Hypothalamus (tissue), 51 donors: ENCODE results near the gene ARHGEF35.
"Not testable (repeated sequence)": the region's sequence is repeated elsewhere in the genome, so short reads cannot be mapped to it uniquely, and the experiment has no call there.

ENCODE experiments used
- DNase-seq, 51 donors: peaks; one replicate each; lab custom pipeline; 2025; lab: John Stamatoyannopoulos, UW

ARHGEF35 gene

DNA sequence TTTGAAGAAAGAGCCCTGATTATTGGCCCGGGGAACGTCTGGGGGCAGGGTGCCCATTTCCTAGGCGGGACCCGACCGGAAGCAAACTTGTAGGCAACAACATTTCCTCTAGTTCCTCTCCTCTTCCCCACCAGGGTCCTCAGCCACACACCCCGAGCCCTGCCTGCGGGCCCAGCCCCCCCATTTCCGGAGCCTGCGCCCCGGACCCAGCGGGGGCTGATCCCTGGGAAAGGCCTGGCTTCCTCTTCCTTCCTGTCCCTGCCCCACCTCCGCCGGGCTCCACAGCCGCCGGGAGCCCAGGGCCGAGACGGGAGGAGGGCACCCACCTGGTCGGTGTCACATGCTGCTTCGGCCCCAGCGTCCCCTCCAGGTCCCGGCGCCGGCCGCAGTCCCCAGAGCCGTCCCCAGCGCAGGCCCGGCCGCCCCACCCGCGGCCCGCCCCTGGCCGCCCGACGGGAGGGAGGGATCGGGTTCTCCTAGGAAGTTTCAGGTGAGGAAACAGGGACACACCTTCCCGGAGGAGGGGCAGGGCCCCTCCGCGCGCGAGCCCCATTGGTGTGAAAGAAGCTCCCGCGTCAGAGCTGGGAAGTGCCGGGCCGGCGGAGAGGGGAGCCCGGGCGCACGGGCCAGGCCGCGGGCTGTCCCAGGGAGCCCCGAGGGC lies at the start of gene ARHGEF35:
Gene ARHGEF35 (minus strand): TSS at position 622 of the 661 bp plus-strand sequence. CDS start 7,450 bp downstream, outside the sequence.
- DNase-seq: not testable (repeated sequence)

DNA sequence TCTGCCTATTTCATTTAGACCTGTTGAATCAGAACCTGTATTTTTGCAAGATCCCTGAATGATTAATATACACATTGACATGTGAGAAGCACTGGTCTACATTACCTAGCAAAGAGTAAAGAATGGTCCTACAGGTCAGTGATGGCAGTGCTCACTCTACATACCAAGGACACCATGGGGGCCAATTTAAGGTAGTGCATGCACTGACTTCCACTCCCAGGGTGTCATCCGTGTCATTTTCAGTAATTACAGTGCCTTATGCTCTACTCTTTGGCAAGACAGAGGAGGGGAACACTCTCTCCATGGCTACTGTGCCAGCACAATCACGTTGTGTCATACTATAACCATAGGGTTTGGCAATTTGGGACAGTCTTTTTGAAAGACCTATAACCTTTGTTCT lies 49.7 kb upstream of the ARHGEF35 start:
- not testable (repeated sequence) for DNase-seq

DNA sequence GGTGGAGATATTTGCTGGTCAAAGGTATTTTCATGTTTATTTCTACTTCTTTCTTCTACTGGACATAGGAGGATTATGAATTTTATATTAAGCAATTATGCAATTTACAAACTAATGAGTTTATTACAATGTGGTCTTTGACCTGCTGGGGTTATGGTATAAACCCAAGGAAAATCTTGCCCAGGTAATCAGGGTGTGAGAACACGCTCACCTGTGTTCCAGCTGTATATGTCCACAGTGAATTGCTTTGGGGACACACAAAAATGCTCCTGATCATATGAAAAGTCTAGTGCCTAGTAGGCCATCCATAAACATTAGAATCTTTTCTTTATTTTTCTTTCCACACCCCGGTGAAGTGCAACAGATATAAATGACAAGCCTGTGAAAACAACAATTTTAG lies 43.7 kb upstream of the ARHGEF35 start, which contains the start of gene OR2A42:
Gene OR2A42 (minus strand): TSS at position 241 of the 400 bp plus-strand sequence. CDS start 6,762 bp downstream, outside the sequence.
- not testable (repeated sequence) for DNase-seq

DNA sequence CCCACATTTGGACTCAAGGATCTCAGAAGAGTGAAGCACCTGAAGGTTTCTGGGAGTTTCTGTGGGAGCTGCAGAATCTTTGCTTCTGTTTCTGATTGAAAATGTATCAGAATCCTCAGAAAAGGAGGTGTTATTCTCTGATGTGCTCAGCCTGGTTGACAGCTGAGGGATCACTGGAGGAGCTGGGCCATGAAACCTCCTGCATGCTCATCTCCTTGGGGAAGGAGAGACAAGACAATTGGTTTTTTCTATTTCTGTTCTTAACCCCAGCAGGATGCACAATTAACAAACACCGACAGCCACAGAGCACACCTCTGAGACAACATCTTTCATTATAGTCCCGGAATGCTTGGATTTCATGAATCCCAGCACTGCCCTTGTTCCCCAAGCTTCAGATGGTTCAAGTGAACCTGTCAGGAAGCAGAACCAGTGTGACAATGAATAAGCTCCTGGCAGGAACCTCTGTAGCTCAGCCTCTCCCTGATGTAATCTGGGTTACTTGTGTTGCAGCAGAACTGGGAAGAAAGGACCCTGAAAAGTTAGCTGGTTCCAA lies 43.0 kb upstream of the ARHGEF35 start:
- DNase-seq: not testable (repeated sequence)

DNA sequence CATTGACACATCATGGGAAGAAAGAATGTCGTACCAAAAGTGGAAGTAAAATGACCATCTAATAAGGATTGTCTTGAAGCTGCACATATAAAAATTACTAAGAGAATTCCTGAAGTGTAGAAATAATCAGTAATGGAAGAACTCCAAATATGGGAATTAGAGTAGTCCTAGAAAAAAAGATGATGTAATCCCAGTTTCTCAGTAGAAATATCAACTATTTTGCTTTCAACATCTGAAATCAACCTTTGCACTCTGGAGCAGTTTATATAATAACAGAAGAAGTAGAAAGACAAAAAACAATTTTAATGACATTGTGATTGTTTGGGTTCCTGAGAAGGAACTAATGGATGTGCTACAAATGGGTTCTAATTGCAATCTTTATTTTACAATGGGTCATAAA lies 37.4 kb upstream of the ARHGEF35 start:
- DNase-seq: not testable (repeated sequence)

DNA sequence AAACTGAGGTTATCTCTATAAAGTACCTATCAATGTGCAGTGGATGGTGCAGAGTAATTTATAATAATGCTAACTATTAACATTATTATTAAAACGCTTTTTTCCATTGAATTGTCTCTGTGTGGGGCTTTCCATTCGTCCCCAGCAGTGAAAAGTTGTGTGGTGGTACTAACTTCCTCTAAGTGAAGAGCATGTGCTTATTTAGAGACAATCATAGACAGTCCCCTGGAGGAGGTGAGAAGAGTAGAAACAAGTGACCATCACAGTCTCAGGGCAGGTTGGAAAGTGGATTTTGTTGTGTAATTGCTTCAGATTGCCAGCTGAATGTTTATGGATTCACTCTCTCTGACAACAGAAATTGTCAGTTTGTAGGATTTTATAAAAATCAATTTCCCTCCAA lies 35.4 kb upstream of the ARHGEF35 start:
- not testable (repeated sequence) for DNase-seq

DNA sequence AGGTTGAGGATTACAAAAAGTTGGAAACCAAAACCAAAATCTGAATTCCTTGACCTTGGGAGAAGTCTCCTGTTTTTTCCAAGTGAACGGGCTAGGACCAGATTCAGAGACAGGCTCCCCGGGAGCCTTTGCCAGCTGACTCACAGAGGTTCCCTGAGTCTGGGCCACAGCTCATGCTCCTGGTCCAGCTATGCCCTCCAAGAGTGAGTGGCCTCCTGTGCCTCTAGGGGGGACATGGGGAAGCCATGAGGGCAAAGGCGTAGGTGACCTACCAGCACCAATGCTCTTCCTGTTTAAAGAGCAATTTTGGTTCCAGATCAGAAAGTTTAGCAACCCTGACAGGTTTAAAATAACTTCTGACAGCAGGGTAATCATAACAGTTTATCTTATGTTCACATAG lies 33.2 kb upstream of the ARHGEF35 start:
- not testable (repeated sequence) for DNase-seq

DNA sequence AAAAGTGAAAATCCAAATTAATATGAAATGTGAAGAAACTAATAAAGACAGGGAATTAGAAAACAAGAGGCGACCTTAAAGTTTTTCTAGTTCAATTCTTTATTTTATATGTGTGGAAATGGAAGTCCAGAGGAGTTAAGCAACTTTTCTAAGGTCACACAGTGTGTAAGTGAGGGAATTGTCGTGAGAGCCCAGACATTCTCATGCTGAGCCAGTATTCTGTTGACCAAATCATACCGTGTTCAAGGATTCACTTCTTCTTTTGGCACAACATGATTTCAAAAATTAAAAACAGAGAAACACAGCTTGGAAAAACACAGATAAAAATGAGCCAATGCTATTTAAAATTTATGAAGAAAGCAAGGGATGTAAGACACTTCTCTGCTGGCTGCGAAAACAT lies 31.2 kb upstream of the ARHGEF35 start:
- DNase-seq: not testable (repeated sequence)

DNA sequence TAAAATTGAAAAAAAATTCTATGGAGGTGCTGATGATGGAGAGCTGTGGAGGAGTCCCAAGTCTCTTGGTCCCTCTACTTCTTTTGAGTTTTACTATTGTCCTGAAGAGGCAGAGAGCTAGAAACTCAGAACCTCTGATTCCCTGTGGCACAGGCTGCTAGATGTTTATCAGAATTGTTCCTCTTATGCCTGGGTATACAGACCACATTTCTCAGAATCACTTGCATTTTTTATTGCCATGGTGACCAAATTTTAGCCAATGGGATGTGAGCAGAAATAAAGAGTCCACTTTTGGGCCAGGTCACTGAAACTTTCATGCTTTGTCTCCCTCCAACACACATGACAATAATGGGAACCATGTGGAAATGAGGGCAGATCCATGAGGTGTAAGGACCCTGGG lies 28.0 kb upstream of the ARHGEF35 start:
- not testable (repeated sequence) for DNase-seq

DNA sequence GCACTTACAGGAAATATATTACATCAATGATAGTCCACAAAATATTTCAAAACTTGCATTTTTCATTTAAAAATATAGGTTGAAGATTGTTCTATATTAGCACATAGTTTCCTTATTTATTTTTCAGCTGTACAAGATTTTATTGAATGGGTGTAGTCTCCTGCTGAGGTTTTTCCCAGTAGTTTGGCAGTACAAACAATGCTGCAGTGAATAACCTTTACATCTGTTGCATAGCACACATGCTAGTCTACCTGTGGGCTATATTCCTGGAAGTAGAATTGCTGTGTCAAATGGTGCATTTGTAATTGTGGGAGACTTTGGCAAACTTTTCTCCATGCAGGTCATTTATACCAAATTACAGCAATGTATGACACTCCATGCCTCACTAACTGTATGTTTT lies 24.9 kb upstream of the ARHGEF35 start:
- DNase-seq: not testable (repeated sequence)

DNA sequence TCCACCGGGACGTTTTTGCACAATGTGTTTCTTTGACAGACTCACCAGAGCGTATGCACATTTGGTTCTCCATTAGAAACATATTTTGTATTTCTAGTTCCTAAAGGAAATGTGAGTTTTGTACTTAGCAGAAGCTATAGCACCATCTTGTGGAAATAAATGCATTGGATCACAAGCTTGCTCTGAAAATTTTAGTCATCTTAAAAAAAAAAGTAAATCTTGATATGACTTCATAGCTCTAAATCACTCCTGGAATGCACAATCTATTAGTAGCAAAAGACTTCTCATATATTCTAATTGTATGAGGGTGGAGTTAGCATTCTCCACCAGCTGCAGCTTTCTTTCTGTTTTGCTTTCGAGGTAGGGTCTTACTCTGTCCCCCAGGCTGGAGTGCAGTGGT lies 23.5 kb upstream of the ARHGEF35 start:
- DNase-seq: not testable (repeated sequence)

DNA sequence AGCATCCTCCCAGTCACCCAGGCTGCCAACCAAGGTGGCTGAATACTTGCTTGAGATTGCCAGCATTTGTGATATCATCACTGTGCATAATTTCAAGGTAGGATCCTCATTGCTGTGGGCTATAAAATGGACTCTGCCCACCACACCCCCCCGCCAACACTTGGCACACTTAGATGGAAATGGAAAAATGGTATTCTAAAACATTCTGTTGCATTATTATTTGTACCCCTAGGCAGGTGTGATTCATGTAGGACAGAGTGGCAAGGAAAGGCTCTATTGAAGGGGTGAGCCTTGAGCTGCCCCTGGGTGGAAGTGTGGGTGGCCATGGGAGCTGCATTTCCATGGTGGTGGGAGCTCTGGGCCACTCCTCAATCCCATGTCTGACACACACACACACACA lies 22.9 kb upstream of the ARHGEF35 start:
- DNase-seq: not testable (repeated sequence)

DNA sequence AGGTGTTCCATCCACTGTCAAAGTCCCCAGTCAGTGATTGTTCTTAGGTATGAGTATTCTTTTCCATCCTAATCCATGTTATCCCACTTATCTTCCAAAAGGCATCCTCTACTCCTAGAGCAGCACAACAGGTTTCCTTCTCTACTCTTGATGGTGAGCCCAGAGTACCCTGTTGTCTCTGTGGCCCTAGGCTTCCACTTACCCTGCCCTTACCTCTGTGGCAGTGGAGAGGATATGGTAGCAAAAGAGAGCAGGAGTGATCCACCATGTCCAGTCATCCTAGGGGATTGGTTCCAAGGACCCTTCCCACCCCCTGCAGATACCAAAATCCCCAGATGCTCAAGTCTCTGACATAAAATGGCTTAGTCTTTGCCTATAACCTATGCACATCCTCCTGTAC lies 21.6 kb upstream of the ARHGEF35 start:
- not testable (repeated sequence) for DNase-seq

DNA sequence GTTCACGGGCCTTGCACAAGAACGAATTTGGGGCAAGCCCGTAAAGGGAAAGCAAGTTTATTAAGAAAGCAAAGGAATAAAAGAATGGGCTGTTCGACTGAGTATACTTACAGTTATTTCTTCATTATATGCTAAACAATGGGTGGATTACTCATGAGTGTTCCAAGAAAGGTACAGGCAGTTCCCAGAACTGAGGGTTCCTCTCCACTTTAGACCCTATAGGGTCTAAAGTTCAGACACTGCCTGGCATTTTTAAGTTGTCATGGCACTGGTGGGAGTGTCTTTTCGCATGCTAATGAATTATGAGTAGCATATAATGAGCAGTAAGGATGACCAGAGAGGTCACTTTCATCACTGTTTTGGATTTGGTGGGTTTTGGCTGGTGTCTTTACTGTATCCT lies 9.7 kb upstream of the ARHGEF35 start:
- DNase-seq: not testable (repeated sequence)

DNA sequence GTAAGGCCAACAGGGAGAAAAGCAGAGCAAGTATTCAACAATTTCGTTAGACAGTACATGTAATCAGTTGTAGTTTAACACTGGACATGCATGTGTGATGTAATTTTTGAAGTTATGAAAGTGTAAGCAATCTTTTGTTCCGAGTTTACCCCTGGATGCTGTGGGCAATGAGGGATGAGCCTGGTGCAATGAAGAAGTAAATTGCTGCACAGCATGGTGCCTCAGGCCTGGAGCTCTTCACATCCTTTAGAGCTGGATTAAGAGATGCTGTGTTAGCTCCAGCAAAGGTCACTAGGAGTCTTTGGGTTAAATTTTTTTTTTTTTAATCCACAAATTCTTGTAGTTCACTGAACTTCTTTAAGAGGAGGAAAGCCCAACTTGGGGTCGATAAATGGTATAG lies 7.5 kb upstream of the ARHGEF35 start:
- not testable (repeated sequence) for DNase-seq

DNA sequence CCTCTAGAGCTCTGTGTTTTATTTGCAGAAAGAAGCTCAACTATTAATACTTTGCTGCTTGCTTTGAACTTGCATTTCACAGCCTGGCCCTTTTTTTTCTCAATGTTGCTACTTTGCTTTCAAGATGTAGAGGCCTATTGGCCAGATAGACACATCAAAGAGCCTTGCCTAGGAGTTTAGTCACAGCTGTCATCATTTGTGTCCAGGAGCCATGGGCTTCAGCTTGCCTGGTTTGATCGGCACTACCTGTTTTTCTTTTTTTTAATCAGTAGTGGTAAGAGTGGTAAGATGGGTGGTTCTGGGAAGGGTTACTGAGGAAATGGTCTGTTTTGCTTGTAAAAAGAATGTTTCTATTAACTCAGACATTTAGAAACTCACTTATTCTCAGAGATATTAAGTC lies 6.3 kb upstream of the ARHGEF35 start:
- not testable (repeated sequence) for DNase-seq

DNA sequence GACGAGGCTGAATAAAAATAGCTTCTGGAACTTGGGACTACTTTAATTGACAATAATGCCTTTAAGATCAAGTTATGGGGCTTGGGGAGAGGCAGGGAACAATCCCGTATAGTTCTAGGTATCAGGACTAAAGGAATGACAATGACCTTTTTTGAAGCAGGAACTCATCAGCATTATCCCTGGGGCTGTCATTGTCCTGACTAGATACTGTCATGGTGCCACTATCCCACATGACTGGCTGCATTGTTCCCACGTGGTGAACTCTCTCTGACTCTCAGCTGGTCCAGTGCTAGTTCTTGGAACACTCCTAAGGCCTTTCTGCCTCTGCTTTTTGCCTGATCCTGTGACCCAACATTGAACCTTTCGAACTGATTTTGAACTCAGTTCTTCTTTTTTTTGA lies 3.3 kb upstream of the ARHGEF35 start:
- DNase-seq: not testable (repeated sequence)

DNA sequence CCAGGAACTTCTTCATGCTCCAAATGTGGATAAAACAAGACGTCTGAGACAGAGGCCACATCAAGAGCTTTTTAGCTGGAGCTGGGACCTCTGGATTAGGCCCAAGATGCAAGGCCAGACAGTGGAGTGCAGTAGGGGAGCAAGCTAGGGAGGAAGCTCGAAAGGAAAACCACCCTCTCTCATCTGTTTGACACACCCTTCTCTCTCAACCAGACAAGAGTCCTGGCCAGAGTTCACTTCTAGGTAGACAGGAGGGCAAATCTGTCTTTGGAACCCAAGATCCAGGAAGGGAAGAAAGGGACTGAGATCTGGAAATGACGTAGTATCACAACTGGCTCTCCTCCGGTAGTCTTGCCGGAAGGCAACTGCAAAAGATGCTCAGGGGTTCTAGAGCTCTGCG lies 1.2 kb downstream of the ARHGEF35 start:
- not testable (repeated sequence) for DNase-seq

DNA sequence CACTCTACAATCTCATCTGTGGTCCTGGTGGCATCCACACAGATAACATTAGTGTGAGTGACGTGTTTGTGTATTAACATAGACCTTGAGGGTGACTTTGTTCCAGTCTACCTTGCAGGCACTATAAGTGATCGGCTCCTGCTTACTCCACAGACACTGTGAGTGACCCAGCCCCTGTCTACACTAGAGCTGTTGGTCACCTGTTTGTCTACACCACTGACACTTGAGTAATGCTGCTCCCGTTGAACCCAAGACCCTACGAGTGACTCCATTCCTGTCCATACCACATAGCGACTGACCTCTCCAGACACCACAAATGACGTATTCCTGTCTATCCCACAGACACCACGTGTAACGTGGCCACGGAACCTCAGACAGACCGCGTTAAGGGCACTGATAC lies 1.9 kb downstream of the ARHGEF35 start:
- DNase-seq: not testable (repeated sequence)

DNA sequence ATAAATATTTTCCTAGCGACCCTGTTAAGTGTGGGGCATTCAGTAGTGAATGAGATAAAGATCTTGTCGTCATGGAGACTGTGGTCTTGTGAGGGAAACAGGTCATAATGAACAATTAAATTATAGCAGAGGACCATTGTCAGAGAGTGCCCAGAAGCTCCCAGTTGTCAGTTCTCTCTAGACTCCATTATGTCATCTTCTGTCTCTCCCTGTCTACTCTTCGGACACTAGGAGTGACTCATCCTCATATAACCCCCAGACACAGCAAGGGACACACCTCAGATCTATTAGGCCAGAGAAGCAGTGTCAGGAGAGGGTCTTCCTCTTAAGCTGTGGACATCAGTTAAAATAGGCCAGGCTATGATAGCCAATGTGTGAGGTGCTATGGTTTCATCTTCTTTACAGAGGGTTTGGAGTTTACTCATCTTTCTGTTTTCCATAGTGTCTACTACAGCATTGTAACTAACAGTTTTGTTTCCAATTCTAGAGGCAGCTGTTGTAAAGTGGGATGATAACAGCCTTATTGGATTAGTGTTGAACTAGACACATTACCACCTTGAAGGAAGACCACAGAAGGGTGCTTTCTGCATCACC lies 7.0 kb downstream of the ARHGEF35 start:
- DNase-seq: not testable (repeated sequence)

DNA sequence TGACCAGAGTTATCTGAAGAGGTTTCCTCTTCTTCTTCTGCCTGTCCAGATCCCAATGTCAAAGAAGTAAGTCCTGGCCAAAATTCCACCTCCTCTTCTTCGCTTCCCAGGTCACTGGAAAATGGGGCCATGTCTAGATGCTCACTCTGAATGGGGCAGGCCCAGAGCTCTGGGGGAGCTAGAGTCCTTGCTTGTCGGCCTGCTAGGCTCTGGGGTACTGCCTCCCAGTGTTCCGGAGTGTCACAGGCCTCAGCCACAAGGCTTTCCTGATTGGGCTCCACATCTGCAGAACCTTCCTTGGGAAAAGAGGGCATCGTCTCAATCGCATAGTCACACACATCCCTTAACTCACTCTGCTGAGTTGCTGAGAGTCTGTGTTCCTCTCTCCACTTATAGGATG lies 7.8 kb downstream of the ARHGEF35 start:
- not testable (repeated sequence) for DNase-seq

DNA sequence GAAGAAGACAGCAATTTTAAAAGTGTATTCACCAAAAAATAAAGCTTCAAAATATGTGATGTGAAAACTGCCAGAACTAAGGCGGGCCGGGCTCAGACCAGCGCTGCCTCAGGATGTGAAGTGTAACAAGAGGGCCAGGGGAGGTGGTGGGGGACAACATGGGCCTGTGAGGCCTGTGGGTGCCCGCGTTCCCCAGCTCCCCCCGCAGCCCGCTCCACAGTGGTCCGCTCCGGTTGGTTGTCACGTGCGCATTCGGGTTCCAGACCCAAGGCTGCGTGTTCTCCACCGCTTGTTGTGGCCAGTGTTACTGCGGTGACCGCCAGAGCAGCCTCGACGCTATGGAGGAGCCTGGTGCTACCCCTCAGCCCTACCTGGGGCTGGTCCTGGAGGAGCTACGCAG lies 12.5 kb downstream of the ARHGEF35 start, which contains the start of gene CTAGE4:
Gene CTAGE4 (plus strand): TSS at position 301 of the 400 bp plus-strand sequence. CDS start 38 bp downstream, at position 339.
- DNase-seq: not testable (repeated sequence)
